HepG2 (cell line): ENCODE results near the gene ABHD11. TPM values are rescaled to one million over a fixed set of nuclear protein-coding genes. Genes with fewer than 3 reads are reported as not detected.

Experiments
- CEBPG ChIP-seq: IDR thresholded peaks from 2 replicates; pipeline ENCODE4 v1.6.1; 2016
- CREM ChIP-seq, 2 experiments: sonication (generic) in 1 of 2; formaldehyde crosslinking in 1 of 2; IDR thresholded peaks; 2 replicates each; pipeline versions ENCODE4 v1.4.0 to v1.6.1; 2016 to 2020; ENCODE audit warnings: antibody characterized with exemption in 1 of 2, mild to moderate bottlenecking in 1 of 2, missing genetic modification reagents in 1 of 2
- DDIT3 ChIP-seq: sonication (generic); formaldehyde crosslinking; IDR thresholded peaks from 2 replicates; pipeline ENCODE4 v1.4.0; 2020; ENCODE audit warnings: mild to moderate bottlenecking, missing genetic modification reagents
- FOXC1 ChIP-seq: sonication (generic); formaldehyde crosslinking; IDR thresholded peaks from 2 replicates; pipeline ENCODE4 v1.8.0; 2022; ENCODE audit warnings: mild to moderate bottlenecking, missing genetic modification reagents, borderline replicate concordance
- GFI1 ChIP-seq: sonication (generic); formaldehyde crosslinking; IDR thresholded peaks from 2 replicates; pipeline ENCODE4 v1.5.0; 2020; ENCODE audit warnings: missing genetic modification reagents, mild to moderate bottlenecking, borderline replicate concordance
- HNF4G ChIP-seq, 2 experiments: sonication (generic) in 1 of 2; formaldehyde crosslinking in 1 of 2; IDR thresholded peaks; 2 replicates each; pipeline versions ENCODE4 v1.4.0 to v1.6.1; 2011 to 2020; ENCODE audit warnings: borderline replicate concordance in 2 of 2, low read depth in 2 of 2, mild to moderate bottlenecking in 2 of 2, low read length in 1 of 2, missing genetic modification reagents in 1 of 2, moderate library complexity in 1 of 2
- HNRNPL ChIP-seq: fragments of 200-400 bp; formaldehyde crosslinking; IDR thresholded peaks from 2 replicates; pipeline ENCODE4 v1.6.1; 2017; ENCODE audit warnings: mild to moderate bottlenecking, low read depth, low read length
- NCOA1 ChIP-seq: sonication (generic); formaldehyde crosslinking; IDR thresholded peaks from 2 replicates; pipeline ENCODE4 v1.9.0; 2021; ENCODE audit warnings: missing genetic modification reagents
- NRL ChIP-seq: sonication (generic); formaldehyde crosslinking; IDR thresholded peaks from 2 replicates; pipeline ENCODE4 v1.5.0; 2020; ENCODE audit warnings: missing genetic modification reagents, mild to moderate bottlenecking, moderate library complexity, borderline replicate concordance
- PHF8 ChIP-seq: sonication (generic); formaldehyde crosslinking; IDR thresholded peaks from 2 replicates; pipeline ENCODE4 v1.5.0; 2020; ENCODE audit warnings: missing genetic modification reagents
- ZBTB37 ChIP-seq: sonication (generic); formaldehyde crosslinking; IDR thresholded peaks from 2 replicates; pipeline ENCODE4 v1.4.0; 2020; ENCODE audit warnings: mild to moderate bottlenecking, missing genetic modification reagents
- ZNF563 ChIP-seq: sonication (generic); formaldehyde crosslinking; IDR thresholded peaks from 2 replicates; pipeline ENCODE4 v1.8.0; 2022; ENCODE audit warnings: mild to moderate bottlenecking, moderate library complexity, missing genetic modification reagents
- ZNF816 ChIP-seq: sonication (generic); formaldehyde crosslinking; IDR thresholded peaks from 2 replicates; pipeline ENCODE4 v1.8.0; 2022; ENCODE audit warnings: missing genetic modification reagents, mild to moderate bottlenecking, borderline replicate concordance
- ZNF883 ChIP-seq: sonication (generic); formaldehyde crosslinking; IDR thresholded peaks from 2 replicates; pipeline ENCODE4 v1.5.1; 2020; ENCODE audit warnings: mild to moderate bottlenecking, missing genetic modification reagents; ENCODE audit errors: not compliant biosample characterization
- polyA plus RNA-seq, 8 experiments: library from polyadenylated mRNA; depleted of rRNA in 3 of 8; stranded (reverse) in 7 of 8; unstranded in 1 of 8; fragments of >200 nt; fragmentation: Illumina TruSeq in 4 of 8; extraction: Trizol in 4 of 8; gene quantifications; 2 replicates each; pipeline versions ENCODE4 v1.2.1 to v1.2.3, GENCODE V29; 2011 to 2016; ENCODE audit warnings: low read depth in 4 of 8, missing spikeins in 1 of 8, mixed read lengths in 1 of 8; ENCODE audit not compliant: insufficient read depth in 1 of 8
- total RNA-seq, 5 experiments: library from RNA; depleted of rRNA; stranded (reverse); fragments of >200 nt; fragmentation: Illumina TruSeq; extraction: Trizol; gene quantifications; 2 replicates each; pipeline ENCODE4 v1.2.3, GENCODE V29; 2016; ENCODE audit warnings: low read depth in 1 of 5
- TF ChIP-seq, protein P1 (sequence below): sonication (generic); formaldehyde crosslinking; IDR thresholded peaks from 2 replicates; pipeline ENCODE4 v1.4.0; 2020; ENCODE audit warnings: missing genetic modification reagents, borderline replicate concordance
- TF ChIP-seq, protein P2 (sequence below): sonication (generic); formaldehyde crosslinking; conservative IDR thresholded peaks from 2 replicates; pipeline ENCODE4 v1.4.0; 2020; ENCODE audit warnings: missing genetic modification reagents
- TF ChIP-seq, protein P3 (sequence below): sonication (generic); formaldehyde crosslinking; conservative IDR thresholded peaks from 2 replicates; pipeline ENCODE4 v1.8.0; 2022; ENCODE audit warnings: missing genetic modification reagents

The ABHD11 gene
- total and polyA plus RNA-seq, 2 of the 13 experiments (the other 11 are each of a cell fraction or from before 2014, with no cell fraction given): 7.0 to 8.1 TPM

GRCh38 chr7:73738612-73739386 lies at the start of gene ABHD11 (continued):
- TF ChIP-seq, protein P1, sequence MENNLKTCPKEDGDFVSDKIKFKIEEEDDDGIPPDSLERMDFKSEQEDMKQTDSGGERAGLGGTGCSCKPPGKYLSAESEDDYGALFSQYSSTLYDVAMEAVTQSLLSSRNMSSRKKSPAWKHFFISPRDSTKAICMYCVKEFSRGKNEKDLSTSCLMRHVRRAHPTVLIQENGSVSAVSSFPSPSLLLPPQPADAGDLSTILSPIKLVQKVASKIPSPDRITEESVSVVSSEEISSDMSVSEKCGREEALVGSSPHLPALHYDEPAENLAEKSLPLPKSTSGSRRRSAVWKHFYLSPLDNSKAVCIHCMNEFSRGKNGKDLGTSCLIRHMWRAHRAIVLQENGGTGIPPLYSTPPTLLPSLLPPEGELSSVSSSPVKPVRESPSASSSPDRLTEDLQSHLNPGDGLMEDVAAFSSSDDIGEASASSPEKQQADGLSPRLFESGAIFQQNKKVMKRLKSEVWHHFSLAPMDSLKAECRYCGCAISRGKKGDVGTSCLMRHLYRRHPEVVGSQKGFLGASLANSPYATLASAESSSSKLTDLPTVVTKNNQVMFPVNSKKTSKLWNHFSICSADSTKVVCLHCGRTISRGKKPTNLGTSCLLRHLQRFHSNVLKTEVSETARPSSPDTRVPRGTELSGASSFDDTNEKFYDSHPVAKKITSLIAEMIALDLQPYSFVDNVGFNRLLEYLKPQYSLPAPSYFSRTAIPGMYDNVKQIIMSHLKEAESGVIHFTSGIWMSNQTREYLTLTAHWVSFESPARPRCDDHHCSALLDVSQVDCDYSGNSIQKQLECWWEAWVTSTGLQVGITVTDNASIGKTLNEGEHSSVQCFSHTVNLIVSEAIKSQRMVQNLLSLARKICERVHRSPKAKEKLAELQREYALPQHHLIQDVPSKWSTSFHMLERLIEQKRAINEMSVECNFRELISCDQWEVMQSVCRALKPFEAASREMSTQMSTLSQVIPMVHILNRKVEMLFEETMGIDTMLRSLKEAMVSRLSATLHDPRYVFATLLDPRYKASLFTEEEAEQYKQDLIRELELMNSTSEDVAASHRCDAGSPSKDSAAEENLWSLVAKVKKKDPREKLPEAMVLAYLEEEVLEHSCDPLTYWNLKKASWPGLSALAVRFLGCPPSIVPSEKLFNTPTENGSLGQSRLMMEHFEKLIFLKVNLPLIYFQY (CRISPR knock-in tag): no peak; the same call in 1 of the 2 replicates
- TF ChIP-seq ZNF883 (no peak), HNF4G (IDR thresholded peaks at IDR 0.05; ENCODE audit: borderline replicate concordance, low read depth, low read length) (no peak), HNF4G (CRISPR knock-in tag; IDR thresholded peaks at IDR 0.05; ENCODE audit: borderline replicate concordance, low read depth) (no peak), FOXC1 (no peak), PHF8 (CRISPR knock-in tag) (peak; percentile 87), NCOA1 (CRISPR knock-in tag) (no peak), GFI1 (CRISPR knock-in tag) (no peak), ZNF816 (CRISPR knock-in tag) (peak; percentile 58; the same call in 1 of the 2 replicates), ZBTB37 (no peak), CEBPG (CRISPR knock-in tag) (peak; percentile 95), HNRNPL (peak; percentile 92), DDIT3 (no peak), CREM (IDR thresholded peaks at IDR 0.05) (no peak), CREM (CRISPR knock-in tag; IDR thresholded peaks at IDR 0.05) (no peak), NRL (CRISPR knock-in tag) (peak; percentile 18; the same call in 1 of the 2 replicates), ZNF563 (0 out of 2 replicates have a peak, but pooled peaks have one; percentile 42)
- TF ChIP-seq, protein P2, sequence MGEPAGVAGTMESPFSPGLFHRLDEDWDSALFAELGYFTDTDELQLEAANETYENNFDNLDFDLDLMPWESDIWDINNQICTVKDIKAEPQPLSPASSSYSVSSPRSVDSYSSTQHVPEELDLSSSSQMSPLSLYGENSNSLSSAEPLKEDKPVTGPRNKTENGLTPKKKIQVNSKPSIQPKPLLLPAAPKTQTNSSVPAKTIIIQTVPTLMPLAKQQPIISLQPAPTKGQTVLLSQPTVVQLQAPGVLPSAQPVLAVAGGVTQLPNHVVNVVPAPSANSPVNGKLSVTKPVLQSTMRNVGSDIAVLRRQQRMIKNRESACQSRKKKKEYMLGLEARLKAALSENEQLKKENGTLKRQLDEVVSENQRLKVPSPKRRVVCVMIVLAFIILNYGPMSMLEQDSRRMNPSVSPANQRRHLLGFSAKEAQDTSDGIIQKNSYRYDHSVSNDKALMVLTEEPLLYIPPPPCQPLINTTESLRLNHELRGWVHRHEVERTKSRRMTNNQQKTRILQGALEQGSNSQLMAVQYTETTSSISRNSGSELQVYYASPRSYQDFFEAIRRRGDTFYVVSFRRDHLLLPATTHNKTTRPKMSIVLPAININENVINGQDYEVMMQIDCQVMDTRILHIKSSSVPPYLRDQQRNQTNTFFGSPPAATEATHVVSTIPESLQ (CRISPR knock-in tag): no peak
- TF ChIP-seq, protein P3, sequence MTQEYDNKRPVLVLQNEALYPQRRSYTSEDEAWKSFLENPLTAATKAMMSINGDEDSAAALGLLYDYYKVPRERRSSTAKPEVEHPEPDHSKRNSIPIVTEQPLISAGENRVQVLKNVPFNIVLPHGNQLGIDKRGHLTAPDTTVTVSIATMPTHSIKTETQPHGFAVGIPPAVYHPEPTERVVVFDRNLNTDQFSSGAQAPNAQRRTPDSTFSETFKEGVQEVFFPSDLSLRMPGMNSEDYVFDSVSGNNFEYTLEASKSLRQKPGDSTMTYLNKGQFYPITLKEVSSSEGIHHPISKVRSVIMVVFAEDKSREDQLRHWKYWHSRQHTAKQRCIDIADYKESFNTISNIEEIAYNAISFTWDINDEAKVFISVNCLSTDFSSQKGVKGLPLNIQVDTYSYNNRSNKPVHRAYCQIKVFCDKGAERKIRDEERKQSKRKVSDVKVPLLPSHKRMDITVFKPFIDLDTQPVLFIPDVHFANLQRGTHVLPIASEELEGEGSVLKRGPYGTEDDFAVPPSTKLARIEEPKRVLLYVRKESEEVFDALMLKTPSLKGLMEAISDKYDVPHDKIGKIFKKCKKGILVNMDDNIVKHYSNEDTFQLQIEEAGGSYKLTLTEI: no peak
